IgD-negative memory B cell (primary cell): ENCODE results near the gene TRIM47. TPM values are rescaled to one million over a fixed set of nuclear protein-coding genes. Genes with fewer than 3 reads are reported as not detected.

Experiments used
- H3K27ac Mint-ChIP-seq, 3 donors: one replicate each; pipeline ENCODE4 v1.8.0; 2020 to 2022; ENCODE audit warnings: mild to moderate bottlenecking in 3 of 3, mixed read lengths in 3 of 3, moderate library complexity in 1 of 3
- H3K27me3 Mint-ChIP-seq: one replicate; pipeline ENCODE4 v1.8.0; 2021; ENCODE audit warnings: mixed read lengths
- H3K36me3 Mint-ChIP-seq: one replicate; pipeline ENCODE4 v1.8.0; 2020; ENCODE audit warnings: mild to moderate bottlenecking, mixed read lengths
- H3K4me1 Mint-ChIP-seq, 3 donors: one replicate each; pipeline ENCODE4 v1.8.0; 2020 to 2022; ENCODE audit warnings: mixed read lengths in 3 of 3, mild to moderate bottlenecking in 1 of 3
- H3K4me3 Mint-ChIP-seq, 4 donors: one replicate each; pipeline ENCODE4 v1.8.0; 2020 to 2022; ENCODE audit warnings: mild to moderate bottlenecking in 4 of 4, mixed read lengths in 4 of 4, moderate library complexity in 3 of 4
- H3K9me3 Mint-ChIP-seq, 3 donors: one replicate each; pipeline ENCODE4 v1.8.0; 2020 to 2021; ENCODE audit warnings: mixed read lengths in 3 of 3, mild to moderate bottlenecking in 1 of 3
- polyA plus RNA-seq: library from polyadenylated mRNA; unstranded; fragments of 300-500 nt; fragmentation: Illumina TruSeq; gene quantifications from one replicate; pipeline ENCODE4 v1.2.3, GENCODE V29; 2021

TRIM47 gene
- polyA plus RNA-seq, 1 donor from 2014 or later, result 12.4 TPM

GRCh38 chr17:75831032-75831571 lies 47.3 kb downstream of the TRIM47 start:
- H3K36me3 Mint-ChIP-seq, result no peaks in the 10 kb centered on the region
- H3K27me3 Mint-ChIP-seq, result no peaks in the 10 kb centered on the region
- peak overlapping the region in 1 of 4 donors; percentile 12 for H3K4me3 Mint-ChIP-seq
- peaks cover 5 to 11% (median 7%) of the 10 kb centered on the region in 3 donors for H3K4me1 Mint-ChIP-seq
- H3K9me3 Mint-ChIP-seq, result no peaks in the 10 kb centered on the region
- H3K27ac Mint-ChIP-seq, result peak overlapping the region in 1 of 3 donors; percentile 50

GRCh38 chr17:75830164-75831031 lies 48.0 kb downstream of the TRIM47 start:
- Mint-ChIP-seq H3K27ac (peak overlapping the region in 1 of 3 donors; percentile 50), H3K36me3 (no peaks in the 10 kb centered on the region), H3K4me1 (peaks cover 5 to 11% (median 7%) of the 10 kb centered on the region in 3 donors), H3K4me3 (no peak overlapping the region), H3K9me3 (no peaks in the 10 kb centered on the region), H3K27me3 (no peaks in the 10 kb centered on the region)

GRCh38 chr17:75829747-75830146 lies 48.6 kb downstream of the TRIM47 start:
- H3K9me3 Mint-ChIP-seq, result no peaks in the 10 kb centered on the region
- H3K36me3 Mint-ChIP-seq, result no peaks in the 10 kb centered on the region
- H3K4me1 Mint-ChIP-seq, result peaks cover 5 to 11% (median 7%) of the 10 kb centered on the region in 3 donors
- H3K27me3 Mint-ChIP-seq, result no peaks in the 10 kb centered on the region
- peak overlapping the region in 1 of 3 donors; percentile 13 for H3K27ac Mint-ChIP-seq
- no peak overlapping the region for H3K4me3 Mint-ChIP-seq

GRCh38 chr17:75828741-75829140 lies 49.6 kb downstream of the TRIM47 start:
- Mint-ChIP-seq H3K4me1 (peaks cover 5 to 11% (median 7%) of the 10 kb centered on the region in 3 donors), H3K27me3 (no peaks in the 10 kb centered on the region), H3K27ac (no peak overlapping the region), H3K36me3 (peaks cover 2% of the 10 kb centered on the region), H3K9me3 (no peaks in the 10 kb centered on the region), H3K4me3 (no peak overlapping the region)

- no peaks in the 10 kb centered on the region for H3K9me3 Mint-ChIP-seq
- H3K27ac Mint-ChIP-seq, result peak overlapping the region in 2 of 3 donors; percentile 80 to 94
- H3K36me3 Mint-ChIP-seq, result peaks cover 2% of the 10 kb centered on the region
- peak overlapping the region in 3 of 4 donors; percentile 61 to 68 (median 65) for H3K4me3 Mint-ChIP-seq
- no peaks in the 10 kb centered on the region for H3K27me3 Mint-ChIP-seq
- peaks cover 2 to 9% (median 5%) of the 10 kb centered on the region in 3 donors for H3K4me1 Mint-ChIP-seq
Measured at GRCh38 chr17:75828076-75828400, 50.3 kb downstream of the TRIM47 start.

GRCh38 chr17:75827308-75828075 lies 50.9 kb downstream of the TRIM47 start:
- no peaks in the 10 kb centered on the region for H3K27me3 Mint-ChIP-seq
- peaks cover 2 to 9% (median 4%) of the 10 kb centered on the region in 3 donors for H3K4me1 Mint-ChIP-seq
- peak overlapping the region in 2 of 3 donors; percentile 80 to 94 for H3K27ac Mint-ChIP-seq
- peak overlapping the region; percentile 61 to 81 (median 72) for H3K4me3 Mint-ChIP-seq
- no peaks in the 10 kb centered on the region for H3K9me3 Mint-ChIP-seq
- H3K36me3 Mint-ChIP-seq, result peaks cover 2% of the 10 kb centered on the region

GRCh38 chr17:75826561-75827307 lies 51.6 kb downstream of the TRIM47 start:
- no peaks in the 10 kb centered on the region for H3K27me3 Mint-ChIP-seq
- peak overlapping the region in 2 of 3 donors; percentile 91 to 94 for H3K27ac Mint-ChIP-seq
- no peaks in the 10 kb centered on the region for H3K9me3 Mint-ChIP-seq
- H3K4me3 Mint-ChIP-seq, result no peak overlapping the region
- peaks cover 0 to 14% (median 5%) of the 10 kb centered on the region in 3 donors for H3K4me1 Mint-ChIP-seq
- peaks cover 2% of the 10 kb centered on the region for H3K36me3 Mint-ChIP-seq

GRCh38 chr17:75825748-75826370 lies 52.5 kb downstream of the TRIM47 start:
- no peaks in the 10 kb centered on the region for H3K9me3 Mint-ChIP-seq
- peaks cover 0 to 17% (median 7%) of the 10 kb centered on the region in 3 donors for H3K4me1 Mint-ChIP-seq
- no peak overlapping the region for H3K4me3 Mint-ChIP-seq
- H3K27ac Mint-ChIP-seq, result peak overlapping the region in 1 of 3 donors; percentile 53
- no peaks in the 10 kb centered on the region for H3K27me3 Mint-ChIP-seq
- H3K36me3 Mint-ChIP-seq, result peaks cover 2% of the 10 kb centered on the region

GRCh38 chr17:75825149-75825552 lies 53.2 kb downstream of the TRIM47 start:
- Mint-ChIP-seq H3K27ac (no peak overlapping the region), H3K4me3 (peak overlapping the region in 1 of 4 donors; percentile 63), H3K36me3 (peaks cover 2% of the 10 kb centered on the region), H3K9me3 (no peaks in the 10 kb centered on the region), H3K4me1 (peaks cover 0 to 17% (median 7%) of the 10 kb centered on the region in 3 donors), H3K27me3 (no peaks in the 10 kb centered on the region)

- peaks cover 0 to 17% (median 7%) of the 10 kb centered on the region in 3 donors for H3K4me1 Mint-ChIP-seq
- H3K27ac Mint-ChIP-seq, result no peak overlapping the region
- no peaks in the 10 kb centered on the region for H3K27me3 Mint-ChIP-seq
- H3K4me3 Mint-ChIP-seq, result no peak overlapping the region
- H3K9me3 Mint-ChIP-seq, result no peaks in the 10 kb centered on the region
- peaks cover 2% of the 10 kb centered on the region for H3K36me3 Mint-ChIP-seq
Measured at GRCh38 chr17:75824666-75825065, 53.7 kb downstream of the TRIM47 start.

Other genes with a start within 250 kb of the TRIM47 start
- gene SMIM5, start 245.1 kb downstream of the TRIM47 start, polyA plus RNA-seq, result 0.36 TPM
- 25.3 TPM for gene RECQL5, start 211.4 kb downstream of the TRIM47 start, polyA plus RNA-seq
- gene SAP30BP, start 211.2 kb downstream of the TRIM47 start, polyA plus RNA-seq, result 119 TPM
- gene ITGB4, start 157.1 kb downstream of the TRIM47 start, polyA plus RNA-seq, result 0.48 TPM
- gene GALK1, start 113.4 kb downstream of the TRIM47 start, polyA plus RNA-seq, result 18.6 TPM
- 28.6 TPM for gene UNK, start 93.8 kb downstream of the TRIM47 start, polyA plus RNA-seq
- gene UNC13D, start 34.2 kb downstream of the TRIM47 start, polyA plus RNA-seq, result 42.0 TPM
- 131 TPM for gene WBP2, start 23.2 kb downstream of the TRIM47 start, polyA plus RNA-seq
- 25.0 TPM for gene TRIM65, start 18.4 kb upstream of the TRIM47 start, polyA plus RNA-seq
- gene MRPL38, start 26.3 kb upstream of the TRIM47 start, polyA plus RNA-seq, result 77.5 TPM
- gene FBF1, start 62.5 kb upstream of the TRIM47 start, polyA plus RNA-seq, result 1.9 TPM
- 19.3 TPM for gene ACOX1, start 100.6 kb upstream of the TRIM47 start, polyA plus RNA-seq
- 27.0 TPM for gene TEN1, start 100.7 kb upstream of the TRIM47 start, polyA plus RNA-seq
- 0.71 TPM for gene CDK3, start 122.3 kb upstream of the TRIM47 start, polyA plus RNA-seq
- not detected for gene EVPL, start 148.7 kb upstream of the TRIM47 start, polyA plus RNA-seq
- gene SRP68, start 193.9 kb upstream of the TRIM47 start, polyA plus RNA-seq, result 58.7 TPM
- gene GALR2, start 196.2 kb upstream of the TRIM47 start, polyA plus RNA-seq, result 0.21 TPM
- gene ZACN, start 200.6 kb upstream of the TRIM47 start, polyA plus RNA-seq, result 1.6 TPM
- gene EXOC7, start 225.2 kb upstream of the TRIM47 start, polyA plus RNA-seq, result 52.7 TPM